Activated CD4-positive, alpha-beta T cell treated with anti-CD3 and anti-CD28 coated beads for 24 hours (primary cell): ENCODE data around the gene AFF3.

Source experiments
- DNase-seq, 2 donors: peaks; one replicate each; pipeline ENCODE4 v3.0.0-alpha.2; 2020; ENCODE audit warnings: low read depth in 2 of 2

AFF3 gene

DNA sequence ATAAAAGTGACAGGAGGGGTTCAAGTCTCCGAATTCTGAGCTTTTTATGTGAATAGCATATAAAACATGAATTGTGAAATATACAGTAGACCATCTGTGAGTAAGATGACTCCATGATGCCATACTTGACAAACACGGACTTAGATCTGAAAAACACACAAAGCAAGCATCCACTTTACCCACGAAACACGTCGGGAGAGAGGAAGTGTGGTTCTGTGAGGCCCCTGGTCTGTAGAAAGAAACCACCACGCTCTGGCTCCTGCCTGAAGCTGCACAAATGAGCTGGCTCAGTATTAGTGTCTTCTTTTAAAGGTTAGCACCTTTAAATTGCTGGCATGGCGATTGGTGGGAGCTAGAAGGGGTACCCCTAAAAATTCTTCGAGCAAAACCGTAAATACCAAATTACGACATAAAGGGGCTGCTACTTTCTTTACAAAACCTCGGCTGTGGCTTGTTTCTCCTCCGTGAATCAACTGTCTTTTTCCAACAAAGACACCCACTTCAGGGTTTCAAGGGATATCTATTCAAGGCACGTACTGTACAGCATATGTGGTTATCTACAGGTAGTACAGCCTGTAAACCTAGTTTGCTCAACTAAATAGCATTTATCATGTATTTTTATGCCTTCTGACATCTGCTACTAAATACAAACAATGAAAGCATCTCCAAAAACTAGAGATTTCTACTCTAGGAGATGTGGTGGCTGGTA is 70.9 kb downstream of the AFF3 start:
- DNase-seq: no peak

DNA sequence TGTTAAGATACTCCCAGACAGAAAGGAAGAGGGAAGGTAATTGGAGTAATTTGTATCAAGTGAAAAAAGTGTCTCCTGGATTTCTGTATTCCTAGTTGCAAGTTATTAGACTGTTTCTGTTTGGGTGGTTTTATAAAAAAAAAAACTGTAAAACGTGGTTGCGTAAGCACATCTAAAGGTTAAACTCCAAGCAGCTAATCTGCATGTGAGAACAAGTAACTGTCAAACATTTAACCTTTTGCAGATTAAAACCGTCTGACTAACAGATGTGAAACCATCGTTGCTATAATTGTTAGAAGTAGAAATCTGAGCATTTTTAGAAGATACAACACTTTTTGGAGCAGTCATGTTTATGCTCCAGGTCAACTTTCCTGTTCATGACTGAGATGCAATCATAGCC is 72.3 kb downstream of the AFF3 start:
- DNase-seq: no peak

DNA sequence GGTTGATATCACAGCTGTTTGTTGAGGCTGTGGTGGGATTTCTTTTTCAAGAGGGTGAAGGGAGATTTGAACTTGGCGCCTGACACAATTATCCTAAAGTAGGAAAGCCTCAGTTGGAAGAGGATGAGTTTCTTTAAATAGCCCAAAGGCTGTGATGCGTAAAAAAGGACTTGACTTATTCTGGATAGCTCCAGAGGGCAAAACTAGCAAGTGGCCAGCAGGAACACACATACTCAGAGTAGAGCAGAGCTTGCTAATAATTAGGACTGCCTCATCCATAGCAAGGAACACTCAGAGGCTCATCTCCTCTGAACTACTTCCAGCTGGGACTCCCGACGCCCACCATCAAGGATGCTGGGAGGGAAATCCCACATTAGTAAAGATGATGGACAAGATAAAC is 74.0 kb downstream of the AFF3 start:
- DNase-seq: no peak

DNA sequence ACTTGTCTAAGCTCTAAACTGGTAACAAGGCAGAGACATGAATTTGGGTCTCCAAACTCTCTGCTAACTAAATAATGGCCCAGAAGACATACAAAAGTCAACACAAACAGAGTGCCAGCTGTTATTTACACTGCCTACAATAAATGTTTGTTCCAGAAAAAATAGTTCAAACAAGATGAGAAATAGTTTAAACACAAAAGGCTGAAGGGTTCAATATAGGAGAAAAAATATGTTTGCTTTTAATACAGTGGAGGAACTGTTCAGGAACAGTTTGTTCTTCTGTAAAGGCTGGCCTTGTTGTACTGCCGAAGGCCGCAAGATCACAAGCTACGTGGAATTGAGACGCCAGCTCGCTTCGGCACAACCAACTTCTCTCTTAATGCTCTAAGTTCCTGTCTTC is 74.6 kb downstream of the AFF3 start:
- no peak for DNase-seq

DNA sequence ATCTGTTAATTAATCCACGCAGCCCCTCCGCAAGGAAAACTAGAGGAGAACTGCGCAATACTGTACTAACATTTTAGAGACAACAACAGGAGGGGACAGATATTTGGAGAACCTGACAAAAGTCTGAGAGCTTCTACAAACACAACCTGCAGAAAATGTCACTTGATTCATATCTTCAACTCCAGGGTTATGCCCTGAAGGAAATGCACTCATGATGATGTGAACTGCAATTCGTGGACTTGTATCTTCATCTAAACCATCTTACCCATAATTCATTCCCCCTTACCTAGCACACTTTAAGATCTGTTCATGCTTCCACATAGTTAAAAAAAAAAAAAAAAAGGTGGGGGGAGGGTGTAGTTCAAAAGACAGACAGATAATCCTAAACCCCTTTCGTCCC is 75.5 kb downstream of the AFF3 start:
- no peak for DNase-seq

DNA sequence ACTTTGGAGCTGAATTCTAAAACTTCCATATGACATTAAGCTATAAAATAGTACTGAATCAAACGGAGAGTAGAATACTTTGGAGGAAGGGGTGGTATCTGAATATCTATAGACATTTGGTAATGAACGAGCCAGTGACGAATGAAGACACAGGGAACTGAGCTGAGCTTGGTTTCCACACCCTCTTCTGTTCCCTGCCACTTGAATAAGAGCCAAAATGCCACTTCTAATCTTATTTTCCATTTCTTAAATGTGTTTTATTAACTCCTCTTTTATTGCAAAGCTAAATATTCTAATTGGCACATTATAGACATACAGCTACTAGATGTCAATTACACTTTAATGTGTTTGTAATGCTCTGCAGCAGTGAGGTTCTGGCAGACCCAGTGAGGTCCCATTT is 76.1 kb downstream of the AFF3 start:
- DNase-seq: no peak

DNA sequence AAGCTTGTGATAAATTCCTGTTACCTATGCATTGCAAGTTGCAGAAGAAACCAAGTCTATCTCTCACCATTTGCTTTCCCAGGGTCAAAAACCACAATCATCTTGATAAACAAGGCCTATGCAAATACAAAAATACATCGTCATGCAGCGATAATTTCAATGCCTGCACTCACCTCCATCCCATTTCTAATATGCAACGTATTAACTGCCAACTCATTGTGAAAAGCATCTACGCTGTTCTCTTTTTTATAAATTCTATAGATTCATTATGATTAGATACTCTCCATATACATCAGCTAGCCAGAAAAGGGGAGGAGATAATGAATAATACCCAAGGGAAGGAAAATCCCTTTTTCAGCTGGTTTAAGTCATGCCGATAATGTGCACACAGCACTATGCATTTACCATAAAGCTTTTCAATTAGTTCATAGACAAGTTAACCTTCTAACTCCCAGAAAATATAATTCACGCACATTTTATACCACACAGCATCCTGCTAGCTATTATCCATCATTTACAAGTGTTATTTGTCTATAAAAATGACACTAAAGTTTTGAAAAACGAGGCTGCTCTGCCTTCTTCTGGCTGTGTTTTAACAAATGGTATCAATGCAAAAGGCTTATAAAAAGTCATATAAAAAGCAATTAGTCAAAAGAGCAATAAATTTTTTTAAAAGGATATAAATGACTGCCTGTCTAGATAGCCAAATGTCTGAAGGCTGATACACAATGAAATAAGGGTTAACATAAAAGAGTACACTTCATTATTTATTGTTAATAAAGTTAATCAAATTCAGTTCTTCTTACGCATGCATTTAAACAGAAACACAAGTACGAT is 77.6 kb downstream of the AFF3 start:
- DNase-seq: no peak

DNA sequence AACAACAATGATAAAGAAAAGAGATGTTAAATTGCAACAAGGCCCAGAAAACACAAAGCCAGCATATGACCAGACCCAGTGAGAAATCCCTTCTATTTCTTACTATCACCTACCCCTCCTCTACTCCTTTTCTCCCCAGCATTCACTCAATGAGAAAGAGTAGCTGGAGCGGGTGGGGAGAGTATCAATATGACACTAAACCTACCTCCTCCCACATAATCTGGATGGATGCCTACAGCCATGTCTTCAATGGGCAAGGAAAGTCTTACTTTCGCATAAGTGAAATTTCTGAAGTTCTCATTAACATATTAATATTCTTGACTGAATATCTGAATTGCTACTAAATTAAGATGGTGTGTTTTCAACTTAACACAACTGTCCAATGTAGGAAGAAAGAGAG is 78.2 kb downstream of the AFF3 start:
- no peak for DNase-seq

DNA sequence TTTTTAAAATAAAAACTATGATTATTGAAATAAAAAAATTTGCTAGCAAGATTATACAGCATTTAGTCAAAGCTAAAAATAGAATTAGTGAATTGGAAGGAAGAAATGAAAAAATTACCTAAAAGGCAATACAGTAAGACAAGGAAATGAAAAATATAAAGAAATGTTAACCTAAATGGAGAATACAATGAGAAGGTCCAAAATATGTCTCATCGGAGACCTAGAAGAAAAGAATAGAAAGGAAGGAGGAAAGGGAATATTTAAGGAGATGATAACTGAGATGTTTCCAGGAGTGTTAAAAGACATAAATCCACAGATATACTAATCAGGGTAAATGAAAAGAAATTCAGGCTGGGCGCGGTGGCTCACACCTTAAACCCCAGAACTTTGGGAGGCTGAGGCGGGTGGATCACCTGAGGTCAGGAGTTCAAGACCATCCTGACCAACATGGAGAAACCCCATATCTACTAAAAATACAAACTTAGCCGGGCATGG is 78.9 kb downstream of the AFF3 start:
- DNase-seq: no peak

DNA sequence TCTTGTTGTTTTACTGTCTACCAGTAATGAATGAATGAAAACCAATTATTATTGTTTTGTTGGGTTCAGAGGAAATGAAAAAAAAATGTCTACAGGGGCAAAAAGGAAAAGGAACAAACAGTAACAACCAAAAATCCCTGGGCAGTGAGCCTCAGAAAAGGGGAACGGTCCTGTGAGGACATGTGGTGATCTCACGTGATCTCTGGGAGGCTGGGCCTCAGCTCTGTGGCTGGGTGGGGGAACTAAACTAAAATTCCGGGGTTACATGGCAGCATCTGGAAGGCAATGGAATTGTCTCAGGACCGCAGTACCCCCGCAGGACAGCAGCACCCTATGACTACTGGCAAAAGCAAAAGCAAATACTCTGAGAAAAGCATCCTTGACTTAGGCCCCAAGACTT is 80.1 kb downstream of the AFF3 start:
- no peak for DNase-seq

DNA sequence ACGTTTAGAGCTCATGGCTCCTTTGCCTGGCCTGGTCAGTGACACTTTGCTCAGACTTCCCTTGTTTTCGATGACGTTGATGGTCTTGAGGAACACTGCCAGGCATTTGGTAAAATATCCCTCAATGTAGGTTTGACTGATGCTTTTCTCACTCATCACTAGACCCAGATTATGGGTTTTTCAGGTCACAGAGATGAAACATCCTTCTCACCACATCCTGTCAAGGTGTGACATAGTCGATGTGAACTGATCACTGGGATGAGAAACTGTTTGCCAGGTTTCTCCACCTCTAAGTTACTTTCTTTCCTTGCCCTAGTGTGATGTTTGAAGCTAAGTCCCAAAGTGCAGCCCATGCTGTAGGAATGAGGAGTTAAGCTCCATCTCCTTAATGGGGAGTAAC is 81.5 kb downstream of the AFF3 start:
- no peak for DNase-seq

DNA sequence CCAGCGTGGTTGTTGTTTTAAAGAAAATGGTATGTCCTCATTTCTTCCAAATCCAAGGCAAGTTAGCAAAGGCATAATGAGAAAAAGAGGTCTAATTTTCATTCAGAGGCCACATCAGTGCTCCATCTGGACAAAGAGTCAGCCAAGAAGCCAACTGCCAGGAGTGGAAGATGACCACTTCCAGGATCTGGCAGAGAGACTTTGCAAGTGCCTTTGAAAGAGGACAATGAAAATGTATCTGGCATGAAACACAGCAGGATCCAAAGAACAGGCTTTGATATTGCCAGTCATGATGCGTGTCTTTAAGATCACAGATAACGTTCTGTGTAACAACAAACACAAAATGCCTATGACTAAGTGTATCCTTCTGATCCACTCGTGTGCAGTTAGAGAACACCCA is 82.8 kb downstream of the AFF3 start:
- no peak for DNase-seq

DNA sequence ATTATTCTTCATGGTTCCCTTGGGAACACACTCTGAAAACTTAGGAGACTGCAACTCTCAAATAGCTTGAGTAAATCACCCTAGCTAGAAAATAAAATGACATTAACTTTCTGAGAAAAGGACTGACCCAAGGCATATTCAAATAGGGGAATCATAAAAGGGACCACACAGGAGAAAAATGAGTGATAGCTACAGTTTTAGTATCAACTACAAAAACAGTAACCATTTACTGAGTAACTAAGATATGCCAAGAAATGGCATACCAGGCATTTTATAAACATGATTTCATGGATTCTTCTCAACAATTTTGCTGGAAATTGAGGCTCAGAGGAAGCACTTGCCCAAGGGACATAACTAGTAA is 84.5 kb downstream of the AFF3 start:
- no peak for DNase-seq

DNA sequence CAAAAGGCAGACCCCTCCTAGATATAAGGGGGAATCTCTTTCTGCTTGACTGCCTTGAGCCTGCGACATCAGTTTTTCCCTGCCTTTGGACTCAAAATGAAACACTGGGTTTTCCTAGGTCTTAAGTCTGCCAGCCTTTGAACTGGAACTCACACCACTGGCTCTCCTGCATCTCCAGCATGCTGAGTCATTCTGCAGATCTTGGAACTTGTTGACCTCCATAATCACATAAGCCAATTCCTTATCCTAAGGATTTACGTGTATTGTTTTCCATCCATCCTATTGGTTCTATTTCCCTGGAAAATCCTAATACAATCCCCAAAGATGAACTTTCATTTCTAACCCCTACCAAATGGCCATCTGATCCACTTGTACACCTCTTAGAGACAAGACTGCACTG is 88.0 kb downstream of the AFF3 start:
- DNase-seq: no peak

DNA sequence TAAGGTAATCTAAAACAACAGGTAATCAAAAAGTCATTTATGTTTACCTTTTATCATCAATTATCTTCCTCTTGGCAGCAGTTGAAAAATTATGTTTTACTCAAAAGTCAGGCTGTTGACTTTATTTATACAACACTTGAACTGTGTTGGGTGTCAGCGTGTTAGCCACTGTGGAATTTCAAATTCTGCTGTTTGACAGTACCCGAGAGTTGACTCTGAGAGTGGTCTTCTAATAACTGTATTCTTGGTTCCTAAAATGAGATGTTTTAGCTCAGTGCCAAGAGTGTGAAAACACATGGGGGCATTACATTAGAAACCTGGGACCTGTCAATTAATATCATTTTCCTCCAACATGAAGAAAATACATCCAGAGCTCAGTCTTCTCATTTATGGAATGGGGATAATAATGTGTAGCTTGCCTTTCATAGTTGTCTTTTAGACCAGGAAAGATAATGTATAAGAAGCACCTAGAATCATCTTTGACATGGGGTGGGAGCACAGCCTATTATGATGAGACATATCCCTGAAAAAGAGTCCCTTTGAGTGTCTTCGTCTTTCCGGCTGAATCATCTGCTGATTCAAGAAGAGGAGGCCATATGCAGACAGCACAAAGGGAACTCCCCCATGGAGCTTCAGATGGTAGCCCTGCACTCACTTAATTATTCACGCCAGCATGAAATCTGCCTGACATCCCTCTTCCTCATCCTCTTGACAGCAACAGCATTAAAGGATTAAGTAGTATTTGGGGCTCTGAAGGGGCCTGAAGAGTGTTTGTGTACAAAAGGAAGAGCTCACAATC is 89.1 kb downstream of the AFF3 start:
- no peak for DNase-seq

DNA sequence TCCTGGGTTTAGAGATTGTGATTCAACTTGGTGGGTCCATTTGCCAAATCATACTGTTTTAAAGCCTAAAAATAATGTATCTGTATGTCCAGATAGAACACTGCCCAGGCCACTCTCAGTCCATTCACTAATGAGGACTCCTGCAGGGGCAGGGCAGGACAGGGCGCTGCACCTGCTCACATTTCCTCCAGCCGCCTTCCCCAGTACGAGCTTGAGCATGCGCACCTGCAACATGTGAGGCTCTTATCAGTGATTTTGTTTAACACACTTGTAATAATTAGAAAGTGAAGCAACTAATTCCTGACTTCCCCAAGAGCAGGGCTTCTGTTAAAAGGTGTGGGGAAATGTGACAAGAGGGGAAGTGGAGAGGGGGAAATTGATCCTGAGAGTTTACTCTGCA is 89.7 kb downstream of the AFF3 start:
- DNase-seq: no peak

DNA sequence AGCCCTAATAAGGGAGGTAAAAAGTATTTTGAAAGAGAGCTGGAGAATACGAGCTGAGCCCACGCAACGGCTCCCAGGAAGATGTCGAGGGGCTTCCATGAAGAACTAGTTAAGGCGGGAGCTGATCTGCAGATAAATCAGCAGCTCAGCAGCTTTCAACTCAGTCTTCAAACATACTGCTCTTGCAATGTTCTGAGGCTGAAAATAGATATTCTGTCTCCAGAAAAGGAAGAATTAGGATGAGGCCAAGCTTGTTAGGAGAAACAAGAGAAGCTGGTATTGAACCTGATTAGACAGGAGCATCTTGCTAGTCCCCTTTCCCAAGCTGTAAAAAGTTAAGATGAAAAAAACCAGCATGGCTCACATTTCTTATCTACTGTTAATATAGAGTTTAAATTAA is 91.1 kb downstream of the AFF3 start:
- no peak for DNase-seq

DNA sequence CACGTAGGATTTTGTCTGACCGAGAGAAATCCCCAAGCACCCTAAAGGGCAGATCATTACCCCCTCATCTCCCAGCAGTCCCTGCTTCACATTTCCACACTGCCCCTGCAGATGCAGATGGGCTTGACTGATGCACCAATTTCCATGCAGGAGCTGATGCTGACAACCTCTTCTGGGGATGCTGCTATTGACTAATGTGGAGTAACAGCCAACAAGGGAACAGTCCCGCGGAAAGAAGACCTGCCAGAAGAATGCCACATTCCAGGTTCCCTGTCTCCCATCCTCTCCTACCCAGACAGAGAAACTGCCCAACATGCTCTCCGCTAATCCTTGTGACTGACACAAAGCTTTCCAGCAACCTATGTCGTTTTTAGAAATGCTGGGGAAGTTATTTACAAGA is 91.7 kb downstream of the AFF3 start:
- DNase-seq: no peak

DNA sequence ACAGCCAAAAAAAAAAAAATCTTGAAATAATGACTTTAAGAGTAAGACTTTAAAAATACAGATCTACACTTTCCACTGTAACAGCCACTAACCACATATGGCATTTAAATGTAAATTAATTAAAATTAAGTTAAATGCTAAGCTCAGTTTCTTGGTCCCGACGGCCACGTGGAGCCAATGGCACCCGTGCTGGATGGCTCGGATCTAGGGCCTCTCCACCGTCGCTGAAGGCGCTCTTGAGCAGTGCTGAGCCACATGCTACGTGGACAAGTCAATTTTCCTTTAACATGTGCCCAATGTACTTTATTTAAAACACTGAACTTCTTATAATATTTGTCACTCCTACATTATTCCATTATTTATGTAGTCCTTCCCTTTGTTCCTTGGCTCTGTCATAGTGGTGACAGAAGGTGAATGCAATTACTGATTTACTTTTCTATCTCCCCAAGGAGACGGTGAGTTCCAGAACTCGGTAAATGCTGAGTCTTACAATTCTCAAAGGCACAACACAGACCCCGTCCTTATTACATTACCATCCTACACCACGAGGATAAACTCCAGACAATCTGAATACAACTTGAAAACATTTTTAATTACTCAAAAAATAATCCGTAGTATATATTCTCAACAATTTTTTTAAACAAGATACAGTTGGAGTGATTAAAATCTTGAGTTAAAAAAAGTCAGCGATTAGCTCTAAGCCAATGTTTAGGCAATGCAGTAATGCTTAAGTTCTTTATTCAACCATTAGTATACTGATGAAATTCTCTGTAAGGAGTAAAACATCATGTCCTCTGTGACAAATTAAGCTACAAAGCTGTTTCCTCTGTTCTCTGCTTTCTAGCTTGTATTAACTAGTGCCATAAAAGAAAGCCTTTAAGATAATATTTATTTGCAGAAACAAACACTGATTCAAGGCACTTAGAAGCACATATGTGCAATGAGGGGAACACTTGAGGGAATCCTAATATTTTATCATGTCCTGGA is 95.1 kb downstream of the AFF3 start:
- no peak for DNase-seq

DNA sequence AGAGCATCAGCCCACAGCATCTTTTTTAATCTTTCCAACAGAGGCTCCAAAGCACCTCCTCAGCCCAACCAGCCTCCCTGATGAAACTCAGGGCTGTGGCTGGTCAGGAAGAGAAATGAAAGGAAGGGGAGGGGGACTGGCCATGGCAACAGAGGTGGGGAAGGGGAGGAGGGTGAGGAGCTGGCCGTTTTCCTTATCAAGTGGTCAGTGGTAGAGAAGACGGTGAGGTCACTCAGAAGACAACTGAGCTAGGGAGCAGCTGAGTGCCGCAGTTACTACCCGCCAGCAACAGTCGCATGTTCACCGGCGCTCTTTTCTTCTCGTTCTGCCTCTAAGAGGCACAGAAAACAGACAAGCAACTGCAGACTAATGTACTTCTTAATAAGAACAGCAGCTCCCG is 97.4 kb downstream of the AFF3 start:
- DNase-seq: no peak

DNA sequence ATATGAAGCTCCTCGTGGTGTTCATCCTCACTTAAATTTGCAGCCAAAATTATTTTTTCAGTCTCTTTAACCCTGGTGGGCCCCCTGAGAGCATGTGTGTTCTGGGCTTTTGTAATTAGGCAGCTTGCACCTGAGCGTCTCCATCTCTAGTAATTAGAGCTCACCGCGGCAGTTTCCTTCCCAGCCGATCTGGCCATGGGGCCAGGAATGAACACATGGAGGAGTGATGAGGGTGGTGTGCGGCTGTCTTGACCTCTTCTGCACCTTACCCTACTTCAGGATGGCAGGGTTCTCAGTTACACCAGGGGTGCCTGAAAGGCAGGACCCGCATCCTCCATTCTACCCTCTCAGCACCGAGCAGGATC is 98.5 kb downstream of the AFF3 start:
- no peak for DNase-seq
